Choroid plexus epithelial cell (primary cell): Measurements from ENCODE around the gene KLHL29.

ENCODE experiments used
- DNase-seq: peaks from one replicate; pipeline ENCODE4 v3.0.0-alpha.2; 2010; ENCODE audit warnings: low read depth
- H3K4me3 ChIP-seq: 2 replicates; pipeline ENCODE4 v1.5.1; 2011; ENCODE audit warnings: low read depth, mild to moderate bottlenecking, control low read depth, low read length, moderate library complexity
- CTCF ChIP-seq: conservative IDR thresholded peaks from 2 replicates; pipeline ENCODE4 v1.5.1; 2011; ENCODE audit warnings: low read depth, mild to moderate bottlenecking, control low read depth, inconsistent platforms, low read length, moderate library complexity

Gene KLHL29

GRCh38 chr2:23565814-23566213 is 180.8 kb downstream of the KLHL29 start:
- no peak overlapping the region for H3K4me3 ChIP-seq
- no peak for TF ChIP-seq CTCF

GRCh38 chr2:23566241-23567142 is 181.5 kb downstream of the KLHL29 start:
- no peak overlapping the region for H3K4me3 ChIP-seq
- DNase-seq: peak; percentile 39
- peak; percentile 66 for TF ChIP-seq CTCF

More at GRCh38 chr2:23565814-23566213, 180.8 kb downstream of the KLHL29 start:
- DNase-seq: no peak

GRCh38 chr2:23567161-23567756 is 182.3 kb downstream of the KLHL29 start:
- DNase-seq: no peak
- TF ChIP-seq CTCF: no peak

GRCh38 chr2:23568211-23568610 is 183.2 kb downstream of the KLHL29 start:
- no peak for DNase-seq

More at GRCh38 chr2:23567161-23567756, 182.3 kb downstream of the KLHL29 start:
- H3K4me3 ChIP-seq: no peak overlapping the region

GRCh38 chr2:23568626-23569190 is 183.7 kb downstream of the KLHL29 start:
- no peak for DNase-seq
- H3K4me3 ChIP-seq: no peak overlapping the region
- TF ChIP-seq CTCF: no peak

More at GRCh38 chr2:23568211-23568610, 183.2 kb downstream of the KLHL29 start:
- TF ChIP-seq CTCF: no peak
- H3K4me3 ChIP-seq: no peak overlapping the region

GRCh38 chr2:23569761-23570365 is 184.9 kb downstream of the KLHL29 start:
- DNase-seq: no peak
- H3K4me3 ChIP-seq: no peak overlapping the region
- no peak for TF ChIP-seq CTCF
